ENCODE data around the gene ABR. TPM values are rescaled to one million over a fixed set of nuclear protein-coding genes. Genes with fewer than 3 reads are reported as not detected.

Gene ABR
- total RNA-seq, 1 experiment from 2014 or later, result 78.3 TPM

DNA sequence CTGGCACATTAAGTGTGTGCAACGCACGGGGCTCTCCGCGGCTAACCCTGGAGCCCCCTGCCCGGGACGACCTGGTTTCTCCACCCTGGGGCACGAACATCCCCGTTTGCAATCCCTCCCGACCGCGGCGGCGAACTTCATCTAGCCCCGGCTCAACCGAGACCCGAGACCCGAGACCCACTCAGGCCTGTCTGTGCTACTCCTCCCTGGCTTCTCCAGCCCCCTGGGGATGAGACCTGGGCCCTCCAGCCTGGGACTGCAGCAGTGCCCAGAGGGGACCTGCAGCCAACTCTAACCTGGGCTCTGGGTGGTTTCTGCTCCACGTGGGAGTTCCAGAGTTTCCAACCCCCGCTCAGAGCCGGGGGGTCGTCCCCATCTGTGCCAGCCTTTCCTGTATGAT is 109.4 kb downstream of the ABR start:
- intact Hi-C loops (cut with micrococcal nuclease; ENCODE audit: unreplicated experiment), result no loop called here
- Histone ChIP-seq H3K4me3 (ENCODE audit: low read depth, low read length) (no peak overlapping the region), H3K9me3 (no peaks in the 10 kb centered on the region; the same call in 1 of the 2 replicates), H3K27me3 (replicated peaks; ENCODE audit: control insufficient read depth, insufficient read depth, low read length) (no peaks in the 10 kb centered on the region), H3K4me1 (no peaks in the 10 kb centered on the region; the same call in 1 of the 2 replicates), H3K36me3 (ENCODE audit: control insufficient read depth, insufficient read depth, low read length) (peaks cover 9% of the 10 kb centered on the region)
- ChIA-PET CTCF (no interaction called here), POLR2A (interaction anchor here (0.6 kb wide), 1 partner anchor 31 kb away, joined by 3 read pairs; no protein-coding TSS in a partner anchor)
- DNase-seq, result no peak
- no peaks in the 10 kb centered on the region for H3K27me3 Mint-ChIP-seq (ENCODE audit: insufficient read depth, unreplicated experiment)
- no peaks in the 10 kb centered on the region for H3K4me1 Mint-ChIP-seq (ENCODE audit: low read depth, unreplicated experiment)
- no peak overlapping the region for H3K27ac Mint-ChIP-seq (ENCODE audit: unreplicated experiment)
- no TSS peak for BruUV-seq (replicated peaks)
- H3K9me3 Mint-ChIP-seq (ENCODE audit: unreplicated experiment), result peaks cover 14% of the 10 kb centered on the region
- H3K4me3 Mint-ChIP-seq (ENCODE audit: unreplicated experiment), result no peak overlapping the region
- TF ChIP-seq, protein P1, sequence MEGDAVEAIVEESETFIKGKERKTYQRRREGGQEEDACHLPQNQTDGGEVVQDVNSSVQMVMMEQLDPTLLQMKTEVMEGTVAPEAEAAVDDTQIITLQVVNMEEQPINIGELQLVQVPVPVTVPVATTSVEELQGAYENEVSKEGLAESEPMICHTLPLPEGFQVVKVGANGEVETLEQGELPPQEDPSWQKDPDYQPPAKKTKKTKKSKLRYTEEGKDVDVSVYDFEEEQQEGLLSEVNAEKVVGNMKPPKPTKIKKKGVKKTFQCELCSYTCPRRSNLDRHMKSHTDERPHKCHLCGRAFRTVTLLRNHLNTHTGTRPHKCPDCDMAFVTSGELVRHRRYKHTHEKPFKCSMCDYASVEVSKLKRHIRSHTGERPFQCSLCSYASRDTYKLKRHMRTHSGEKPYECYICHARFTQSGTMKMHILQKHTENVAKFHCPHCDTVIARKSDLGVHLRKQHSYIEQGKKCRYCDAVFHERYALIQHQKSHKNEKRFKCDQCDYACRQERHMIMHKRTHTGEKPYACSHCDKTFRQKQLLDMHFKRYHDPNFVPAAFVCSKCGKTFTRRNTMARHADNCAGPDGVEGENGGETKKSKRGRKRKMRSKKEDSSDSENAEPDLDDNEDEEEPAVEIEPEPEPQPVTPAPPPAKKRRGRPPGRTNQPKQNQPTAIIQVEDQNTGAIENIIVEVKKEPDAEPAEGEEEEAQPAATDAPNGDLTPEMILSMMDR (IDR thresholded peaks at IDR 0.05; ENCODE audit: insufficient read depth in 1 of 2, low read depth in 1 of 2, low read length in 1 of 2, severe bottlenecking in 1 of 2, unreplicated experiment in 1 of 2), result no peak
- H3K36me3 Mint-ChIP-seq (ENCODE audit: insufficient read depth, unreplicated experiment), result peaks cover 33% of the 10 kb centered on the region

DNA sequence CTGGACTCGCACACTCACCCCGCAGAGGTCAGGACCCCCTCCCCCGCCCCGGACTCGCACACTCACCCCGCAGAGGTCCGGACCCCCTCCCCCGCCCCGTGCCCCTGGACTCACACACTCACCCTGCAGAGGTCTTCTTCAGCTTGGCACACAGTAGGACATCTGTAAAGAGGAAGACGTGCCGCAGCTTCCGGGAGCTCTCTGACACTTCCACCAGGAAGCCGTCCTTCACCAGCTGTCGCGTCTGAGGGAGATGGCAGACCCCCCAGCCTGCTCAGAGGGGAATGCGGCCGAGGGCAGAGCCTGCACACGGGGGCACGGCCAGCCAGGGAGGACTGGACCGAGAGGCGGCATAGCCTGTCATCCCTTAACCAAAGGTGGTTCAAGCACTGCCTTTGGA is 109.9 kb downstream of the ABR start:
- no peak for DNase-seq
- Histone ChIP-seq H3K36me3 (ENCODE audit: control insufficient read depth, insufficient read depth, low read length) (peaks cover 9% of the 10 kb centered on the region), H3K9me3 (no peaks in the 10 kb centered on the region; the same call in 1 of the 2 replicates), H3K4me3 (ENCODE audit: low read depth, low read length) (no peak overlapping the region), H3K27me3 (replicated peaks; ENCODE audit: control insufficient read depth, insufficient read depth, low read length) (no peaks in the 10 kb centered on the region), H3K4me1 (no peaks in the 10 kb centered on the region; the same call in 1 of the 2 replicates)
- intact Hi-C loops (cut with micrococcal nuclease; ENCODE audit: unreplicated experiment), result no loop called here
- H3K27me3 Mint-ChIP-seq (ENCODE audit: insufficient read depth, unreplicated experiment), result no peaks in the 10 kb centered on the region
- TF ChIP-seq, protein P1 (IDR thresholded peaks at IDR 0.05; ENCODE audit: insufficient read depth in 1 of 2, low read depth in 1 of 2, low read length in 1 of 2, severe bottlenecking in 1 of 2, unreplicated experiment in 1 of 2), result no peak
- ChIA-PET POLR2A (interaction anchor here (0.6 kb wide), 1 partner anchor 30 kb away, joined by 3 read pairs; no protein-coding TSS in a partner anchor), CTCF (no interaction called here)
- no peak overlapping the region for H3K27ac Mint-ChIP-seq (ENCODE audit: unreplicated experiment)
- BruUV-seq (replicated peaks), result no TSS peak
- H3K36me3 Mint-ChIP-seq (ENCODE audit: insufficient read depth, unreplicated experiment), result peaks cover 33% of the 10 kb centered on the region
- no peak overlapping the region for H3K4me3 Mint-ChIP-seq (ENCODE audit: unreplicated experiment)
- peaks cover 14% of the 10 kb centered on the region for H3K9me3 Mint-ChIP-seq (ENCODE audit: unreplicated experiment)
- H3K4me1 Mint-ChIP-seq (ENCODE audit: low read depth, unreplicated experiment), result no peaks in the 10 kb centered on the region

DNA sequence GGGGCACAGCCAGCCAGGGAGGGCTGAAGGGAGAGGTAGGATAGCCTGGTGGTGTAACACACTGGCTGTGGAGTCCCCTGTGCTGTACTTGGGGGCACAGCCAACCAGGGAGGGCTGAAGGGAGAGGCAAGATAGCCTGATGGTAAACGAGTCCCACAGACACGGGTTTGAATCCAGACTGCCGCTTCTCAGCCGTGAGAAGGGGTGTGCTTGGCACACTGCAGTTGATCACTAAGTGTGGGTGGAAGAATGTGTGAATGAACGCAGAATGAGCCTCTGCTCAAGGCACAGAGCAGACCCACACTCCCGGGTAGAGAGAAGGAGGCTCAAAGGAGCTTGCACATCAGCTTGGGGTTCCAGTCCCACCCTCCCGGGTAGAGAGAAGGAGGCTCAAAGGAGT is 111.4 kb downstream of the ABR start:
- no peaks in the 10 kb centered on the region for H3K27me3 Mint-ChIP-seq (ENCODE audit: insufficient read depth, unreplicated experiment)

More for the DNA sequence above, 111.4 kb downstream of the ABR start:
- BruUV-seq (replicated peaks), result no TSS peak
- H3K4me1 Mint-ChIP-seq (ENCODE audit: low read depth, unreplicated experiment), result no peaks in the 10 kb centered on the region
- H3K27ac Mint-ChIP-seq (ENCODE audit: unreplicated experiment), result no peak overlapping the region
- DNase-seq, result no peak
- intact Hi-C loops (cut with micrococcal nuclease; ENCODE audit: unreplicated experiment), result no loop called here
- ChIA-PET CTCF (no interaction called here), POLR2A (no interaction called here)
- H3K4me3 ChIP-seq (ENCODE audit: low read depth, low read length), result no peak overlapping the region
- no peaks in the 10 kb centered on the region for H3K27me3 ChIP-seq (replicated peaks; ENCODE audit: control insufficient read depth, insufficient read depth, low read length)
- peaks cover 27% of the 10 kb centered on the region for H3K36me3 Mint-ChIP-seq (ENCODE audit: insufficient read depth, unreplicated experiment)
- peaks cover 9% of the 10 kb centered on the region for H3K36me3 ChIP-seq (ENCODE audit: control insufficient read depth, insufficient read depth, low read length)
- H3K4me3 Mint-ChIP-seq (ENCODE audit: unreplicated experiment), result no peak overlapping the region
- TF ChIP-seq, protein P1 (IDR thresholded peaks at IDR 0.05; ENCODE audit: insufficient read depth in 1 of 2, low read depth in 1 of 2, low read length in 1 of 2, severe bottlenecking in 1 of 2, unreplicated experiment in 1 of 2), result no peak
- H3K9me3 ChIP-seq, result no peaks in the 10 kb centered on the region; the same call in 1 of the 2 replicates
- H3K9me3 Mint-ChIP-seq (ENCODE audit: unreplicated experiment), result peaks cover 14% of the 10 kb centered on the region
- H3K4me1 ChIP-seq, result no peaks in the 10 kb centered on the region

Data from Caco-2 (cell line).